Mammary epithelial cell (primary cell): ENCODE measurements around the gene NUP210L.

Source experiments
- EZH2 ChIP-seq: IDR thresholded peaks from 2 replicates; pipeline ENCODE4 v1.6.1; 2012; ENCODE audit warnings: low read length, inconsistent platforms, borderline replicate concordance
- TF ChIP-seq, protein P1 (sequence below), 2 donors: IDR thresholded peaks in 1 of 2; conservative IDR thresholded peaks in 1 of 2; 2 replicates each; pipeline ENCODE4 v1.5.1; 2011 to 2012; ENCODE audit warnings: inconsistent platforms in 2 of 2, low read length in 2 of 2, mild to moderate bottlenecking in 2 of 2, control low read depth in 1 of 2, low read depth in 1 of 2; ENCODE audit not compliant: insufficient read depth in 1 of 2; ENCODE audit errors: extremely low read depth in 1 of 2

DNA sequence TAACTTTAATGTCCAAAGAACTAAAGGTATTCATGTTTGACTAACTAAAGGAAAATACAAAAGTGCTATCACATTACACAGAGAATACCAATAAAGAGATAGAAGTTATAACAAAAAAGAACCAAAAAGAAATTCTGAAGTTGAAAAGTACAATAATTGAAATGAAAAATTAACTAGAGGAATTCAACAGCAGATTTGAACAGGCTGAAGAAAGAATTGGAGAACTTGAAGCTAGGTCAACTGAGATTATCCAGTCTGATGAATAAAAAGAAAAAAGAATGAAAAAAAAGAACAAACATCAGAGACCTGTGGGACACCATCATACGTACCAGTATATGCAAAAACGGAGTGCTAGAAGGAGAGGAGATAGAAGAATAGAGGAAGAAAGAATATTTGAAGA, 78.5 kb downstream of the NUP210L start:
- TF ChIP-seq, protein P1, sequence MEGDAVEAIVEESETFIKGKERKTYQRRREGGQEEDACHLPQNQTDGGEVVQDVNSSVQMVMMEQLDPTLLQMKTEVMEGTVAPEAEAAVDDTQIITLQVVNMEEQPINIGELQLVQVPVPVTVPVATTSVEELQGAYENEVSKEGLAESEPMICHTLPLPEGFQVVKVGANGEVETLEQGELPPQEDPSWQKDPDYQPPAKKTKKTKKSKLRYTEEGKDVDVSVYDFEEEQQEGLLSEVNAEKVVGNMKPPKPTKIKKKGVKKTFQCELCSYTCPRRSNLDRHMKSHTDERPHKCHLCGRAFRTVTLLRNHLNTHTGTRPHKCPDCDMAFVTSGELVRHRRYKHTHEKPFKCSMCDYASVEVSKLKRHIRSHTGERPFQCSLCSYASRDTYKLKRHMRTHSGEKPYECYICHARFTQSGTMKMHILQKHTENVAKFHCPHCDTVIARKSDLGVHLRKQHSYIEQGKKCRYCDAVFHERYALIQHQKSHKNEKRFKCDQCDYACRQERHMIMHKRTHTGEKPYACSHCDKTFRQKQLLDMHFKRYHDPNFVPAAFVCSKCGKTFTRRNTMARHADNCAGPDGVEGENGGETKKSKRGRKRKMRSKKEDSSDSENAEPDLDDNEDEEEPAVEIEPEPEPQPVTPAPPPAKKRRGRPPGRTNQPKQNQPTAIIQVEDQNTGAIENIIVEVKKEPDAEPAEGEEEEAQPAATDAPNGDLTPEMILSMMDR (conservative IDR thresholded peaks at IDR 0.05 in 1 of 2, IDR thresholded peaks at IDR 0.05 in 1 of 2; ENCODE audit: extremely low read depth in 1 of 2, insufficient read depth in 1 of 2, low read depth in 1 of 2, low read length in 2 of 2): no peak
- no peak for TF ChIP-seq EZH2
